NB4 (cell line): ENCODE results near the gene TMEM25.

Source experiments
- CTCF ChIP-seq: IDR thresholded peaks from one replicate; pipeline ENCODE4 v1.5.1; 2012; ENCODE audit warnings: low read depth, low read length
- POLR2A ChIP-seq: IDR thresholded peaks from 2 replicates; pipeline ENCODE4 v1.6.1; 2011; ENCODE audit warnings: mild to moderate bottlenecking; ENCODE audit not compliant: insufficient read length; ENCODE audit errors: extremely low read depth
- TF ChIP-seq, protein P1 (sequence below): IDR thresholded peaks from 2 replicates; pipeline ENCODE4 v1.6.1; 2011; ENCODE audit warnings: low read depth, low read length

DNA sequence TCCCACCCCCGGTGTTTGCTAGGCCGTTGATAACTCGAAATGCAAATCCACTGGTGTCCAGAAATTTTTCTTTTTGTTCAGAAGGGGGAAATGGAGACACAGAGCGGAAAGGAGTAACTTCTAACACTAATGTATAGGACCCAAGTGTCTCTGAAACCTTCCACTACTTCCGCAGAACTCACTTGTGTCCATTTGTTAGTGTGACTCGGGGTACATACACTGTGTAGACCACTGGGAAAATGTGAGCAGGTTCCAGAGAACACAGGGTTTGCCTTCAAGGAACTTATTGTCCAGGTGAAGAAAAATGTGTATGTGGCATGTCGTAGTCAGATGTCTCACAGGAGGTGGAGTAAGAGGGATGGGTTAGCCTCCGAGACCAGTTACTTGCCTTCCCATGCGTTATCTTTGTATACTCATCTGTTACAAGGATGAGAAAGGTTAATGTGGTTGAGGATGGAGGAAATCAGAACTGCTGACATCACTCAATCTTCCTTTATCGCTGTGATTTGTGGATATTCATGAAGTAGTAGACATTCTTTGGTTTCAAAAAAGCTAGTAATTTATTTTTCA, 42.1 kb downstream of the TMEM25 start:
- TF ChIP-seq CTCF, result no peak
- TF ChIP-seq POLR2A, result no peak
- TF ChIP-seq, protein P1, sequence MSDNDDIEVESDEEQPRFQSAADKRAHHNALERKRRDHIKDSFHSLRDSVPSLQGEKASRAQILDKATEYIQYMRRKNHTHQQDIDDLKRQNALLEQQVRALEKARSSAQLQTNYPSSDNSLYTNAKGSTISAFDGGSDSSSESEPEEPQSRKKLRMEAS, result no peak
